Neural progenitor cell (in vitro differentiated cells): ENCODE data around the gene TMPRSS13. TPM values are rescaled to one million over a fixed set of nuclear protein-coding genes. Genes with fewer than 3 reads are reported as not detected.

Experiments
- DNase-seq: peaks from one replicate; pipeline ENCODE4 v3.0.0-alpha.2; 2016; ENCODE audit warnings: low spot score
- H2AFZ ChIP-seq: fragments of 200-600 bp; sonication (generic); replicated peaks from 2 replicates; pipeline ENCODE4 v1.6.1; 2016; ENCODE audit warnings: antibody characterized with exemption
- H3F3A ChIP-seq: fragments of 200-600 bp; sonication (generic); 2 replicates; pipeline ENCODE4 v1.6.1; 2016; ENCODE audit warnings: antibody characterized with exemption, low read depth
- H3K27ac ChIP-seq: fragments of 200-600 bp; sonication (generic); 2 replicates; pipeline ENCODE4 v1.5.1; 2016; ENCODE audit warnings: mild to moderate bottlenecking
- H3K27me3 ChIP-seq: fragments of 200-600 bp; sonication (generic); 2 replicates; pipeline ENCODE4 v1.6.1; 2016; ENCODE audit warnings: mild to moderate bottlenecking, moderate library complexity
- H3K36me3 ChIP-seq: fragments of 200-600 bp; sonication (generic); 2 replicates; pipeline ENCODE4 v1.5.1; 2016
- H3K4me1 ChIP-seq: fragments of 200-600 bp; sonication (generic); 2 replicates; pipeline ENCODE4 v1.6.1; 2016; ENCODE audit warnings: mixed run types
- H3K4me2 ChIP-seq: fragments of 200-600 bp; sonication (generic); 2 replicates; pipeline ENCODE4 v1.6.1; 2016
- H3K4me3 ChIP-seq: fragments of 200-600 bp; sonication (generic); 2 replicates; pipeline ENCODE4 v1.5.1; 2016
- H3K79me2 ChIP-seq: fragments of 200-600 bp; sonication (generic); 2 replicates; pipeline ENCODE4 v1.6.1; 2016; ENCODE audit warnings: low read depth
- H3K9ac ChIP-seq: fragments of 200-600 bp; sonication (generic); 2 replicates; pipeline ENCODE4 v1.6.1; 2016
- H3K9me3 ChIP-seq: fragments of 200-600 bp; sonication (generic); 2 replicates; pipeline ENCODE4 v1.5.1; 2016; ENCODE audit warnings: low read depth
- H4K20me1 ChIP-seq: fragments of 200-600 bp; sonication (generic); 2 replicates; pipeline ENCODE4 v1.6.1; 2016; ENCODE audit warnings: low read depth
- H3K27ac Mint-ChIP-seq: 3 replicates; pipeline ENCODE4 v1.8.0; 2021; ENCODE audit warnings: mixed read lengths
- H3K27me3 Mint-ChIP-seq: 2 replicates; pipeline ENCODE4 v1.8.0; 2022; ENCODE audit warnings: low read depth, mild to moderate bottlenecking, inconsistent platforms, moderate library complexity, mixed read lengths; ENCODE audit not compliant: insufficient read depth
- H3K36me3 Mint-ChIP-seq: 3 replicates; pipeline ENCODE4 v1.8.0; 2021; ENCODE audit warnings: mixed read lengths
- H3K4me1 Mint-ChIP-seq: 3 replicates; pipeline ENCODE4 v1.8.0; 2021; ENCODE audit warnings: mixed read lengths
- H3K4me3 Mint-ChIP-seq: 3 replicates; pipeline ENCODE4 v1.8.0; 2021; ENCODE audit warnings: mild to moderate bottlenecking, moderate library complexity, mixed read lengths
- H3K9me3 Mint-ChIP-seq: 3 replicates; pipeline ENCODE4 v1.8.0; 2020; ENCODE audit warnings: mixed read lengths
- CTCF ChIP-seq: fragments of 200-600 bp; sonication (generic); IDR thresholded peaks from 2 replicates; pipeline ENCODE4 v1.5.1; 2017; ENCODE audit warnings: antibody characterized with exemption, mild to moderate bottlenecking
- EZH2 ChIP-seq: fragments of 200-600 bp; sonication (generic); IDR thresholded peaks from 2 replicates; pipeline ENCODE4 v1.6.1; 2017; ENCODE audit warnings: antibody characterized with exemption, mild to moderate bottlenecking, moderate library complexity
- EZH2phosphoT487 ChIP-seq: fragments of 200-600 bp; sonication (generic); IDR thresholded peaks from 2 replicates; pipeline ENCODE4 v1.6.1; 2017; ENCODE audit warnings: antibody characterized with exemption
- total RNA-seq: library from RNA; depleted of rRNA; stranded (reverse); fragments of >200 nt; gene quantifications from 2 replicates; pipeline ENCODE4 v1.2.3, GENCODE V29; 2015; ENCODE audit warnings: low replicate concordance

Gene TMPRSS13
- total RNA-seq, 1 donor from 2014 or later = not detected

- Mint-ChIP-seq H3K27ac (peak overlapping the region; percentile 78), H3K4me1 (peaks cover 13% of the 10 kb centered on the region), H3K36me3 (no peaks in the 10 kb centered on the region), H3K27me3 (peaks cover 7% of the 10 kb centered on the region), H3K9me3 (no peaks in the 10 kb centered on the region), H3K4me3 (no peak overlapping the region)
- Histone ChIP-seq H3K9me3 (no peaks in the 10 kb centered on the region), H4K20me1 (no peaks in the 10 kb centered on the region), H3K4me1 (no peaks in the 10 kb centered on the region), H3K27me3 (no peaks in the 10 kb centered on the region), H3K4me3 (no peak overlapping the region), H2AFZ (no peak overlapping the region), H3K9ac (no peak overlapping the region), H3K4me2 (no peak overlapping the region), H3K27ac (no peak overlapping the region), H3K79me2 (no peaks in the 10 kb centered on the region), H3K36me3 (no peaks in the 10 kb centered on the region), H3F3A (no peaks in the 10 kb centered on the region)
- no peak for DNase-seq
- no peak for TF ChIP-seq EZH2phosphoT487
- TF ChIP-seq EZH2 = no peak
- TF ChIP-seq CTCF = no peak
Observed at GRCh38 chr11:117924631-117925170, 4.5 kb downstream of the TMPRSS13 start.

- no peaks in the 10 kb centered on the region for H3K36me3 Mint-ChIP-seq
- Histone ChIP-seq H3K27ac (no peak overlapping the region), H3K79me2 (no peaks in the 10 kb centered on the region), H4K20me1 (no peaks in the 10 kb centered on the region), H3K27me3 (no peaks in the 10 kb centered on the region), H3K4me3 (no peak overlapping the region), H3K9ac (no peak overlapping the region), H3K36me3 (no peaks in the 10 kb centered on the region), H3K4me1 (no peaks in the 10 kb centered on the region), H3K9me3 (no peaks in the 10 kb centered on the region), H3F3A (no peaks in the 10 kb centered on the region), H3K4me2 (no peak overlapping the region), H2AFZ (no peak overlapping the region)
- peaks cover 5% of the 10 kb centered on the region for H3K27me3 Mint-ChIP-seq
- H3K27ac Mint-ChIP-seq = no peak overlapping the region
- no peaks in the 10 kb centered on the region for H3K9me3 Mint-ChIP-seq
- peaks cover 7% of the 10 kb centered on the region for H3K4me1 Mint-ChIP-seq
- no peak for DNase-seq
- H3K4me3 Mint-ChIP-seq = no peak overlapping the region
- TF ChIP-seq EZH2 (no peak), EZH2phosphoT487 (no peak), CTCF (no peak)
Observed at GRCh38 chr11:117923773-117924172, 5.4 kb downstream of the TMPRSS13 start.

- Histone ChIP-seq H3K27ac (no peak overlapping the region), H3K4me1 (no peaks in the 10 kb centered on the region), H3K27me3 (no peaks in the 10 kb centered on the region), H2AFZ (no peak overlapping the region), H3K4me3 (no peak overlapping the region), H3K79me2 (no peaks in the 10 kb centered on the region), H3K4me2 (no peak overlapping the region), H4K20me1 (no peaks in the 10 kb centered on the region), H3F3A (no peaks in the 10 kb centered on the region), H3K9me3 (no peaks in the 10 kb centered on the region), H3K36me3 (no peaks in the 10 kb centered on the region), H3K9ac (no peak overlapping the region)
- Mint-ChIP-seq H3K4me3 (no peak overlapping the region), H3K27ac (peak overlapping the region; percentile 78), H3K27me3 (peaks cover 4% of the 10 kb centered on the region), H3K4me1 (peaks cover 2% of the 10 kb centered on the region), H3K36me3 (no peaks in the 10 kb centered on the region), H3K9me3 (no peaks in the 10 kb centered on the region)
- no peak for DNase-seq
- TF ChIP-seq EZH2phosphoT487 (no peak), CTCF (no peak), EZH2 (no peak)
Observed at GRCh38 chr11:117923275-117923674, 5.9 kb downstream of the TMPRSS13 start.
